HepG2 (cell line): ENCODE data around the gene SREBF1. TPM values are rescaled to one million over a fixed set of nuclear protein-coding genes. Genes with fewer than 3 reads are reported as not detected.

Experiments used
- ARID2 ChIP-seq: sonication (generic); formaldehyde crosslinking; IDR thresholded peaks from 2 replicates; pipeline ENCODE4 v1.8.1; 2022; ENCODE audit warnings: mild to moderate bottlenecking, missing genetic modification reagents, borderline replicate concordance
- PHF5A ChIP-seq: IDR thresholded peaks from one replicate; pipeline ENCODE4 v1.6.1; 2018; ENCODE audit warnings: low read depth, missing genetic modification reagents; ENCODE audit not compliant: unreplicated experiment
- RARA ChIP-seq: IDR thresholded peaks from 2 replicates; pipeline ENCODE4 v1.6.1; 2016; ENCODE audit warnings: missing genetic modification reagents, missing compliant biosample characterization
- SOX6 ChIP-seq, 2 experiments: fragments of 450-650 bp in 1 of 2; sonication (generic) in 1 of 2; formaldehyde crosslinking in 1 of 2; IDR thresholded peaks; 2 replicates each; pipeline versions ENCODE4 v1.4.0 to v1.6.1; 2017 to 2020; ENCODE audit warnings: antibody characterized with exemption in 1 of 2, mild to moderate bottlenecking in 1 of 2, missing genetic modification reagents in 1 of 2
- ZFP62 ChIP-seq: sonication (generic); formaldehyde crosslinking; IDR thresholded peaks from 2 replicates; pipeline ENCODE4 v1.4.0; 2020; ENCODE audit warnings: missing genetic modification reagents
- ZNF572 ChIP-seq: sonication (generic); formaldehyde crosslinking; IDR thresholded peaks from 2 replicates; pipeline ENCODE4 v1.5.1; 2020; ENCODE audit warnings: mild to moderate bottlenecking, missing genetic modification reagents
- ZNF598 ChIP-seq: sonication (generic); formaldehyde crosslinking; IDR thresholded peaks from 2 replicates; pipeline ENCODE4 v1.5.1; 2020; ENCODE audit warnings: mild to moderate bottlenecking, missing genetic modification reagents, borderline replicate concordance
- polyA plus RNA-seq, 8 experiments: library from polyadenylated mRNA; depleted of rRNA in 3 of 8; stranded (reverse) in 7 of 8; unstranded in 1 of 8; fragments of >200 nt; fragmentation: Illumina TruSeq in 4 of 8; extraction: Trizol in 4 of 8; gene quantifications; 2 replicates each; pipeline versions ENCODE4 v1.2.1 to v1.2.3, GENCODE V29; 2011 to 2016; ENCODE audit warnings: low read depth in 4 of 8, missing spikeins in 1 of 8, mixed read lengths in 1 of 8; ENCODE audit not compliant: insufficient read depth in 1 of 8
- total RNA-seq, 5 experiments: library from RNA; depleted of rRNA; stranded (reverse); fragments of >200 nt; fragmentation: Illumina TruSeq; extraction: Trizol; gene quantifications; 2 replicates each; pipeline ENCODE4 v1.2.3, GENCODE V29; 2016; ENCODE audit warnings: low read depth in 1 of 5
- TF ChIP-seq, protein P1 (sequence below): sonication (generic); formaldehyde crosslinking; IDR thresholded peaks from 2 replicates; pipeline ENCODE4 v1.5.1; 2020; ENCODE audit warnings: mild to moderate bottlenecking, missing genetic modification reagents, moderate library complexity

The SREBF1 gene
- total and polyA plus RNA-seq, 2 of the 13 experiments (the other 11 are each of a cell fraction or from before 2014, with no cell fraction given): 34.3 to 38.0 TPM

- TF ChIP-seq, protein P1, sequence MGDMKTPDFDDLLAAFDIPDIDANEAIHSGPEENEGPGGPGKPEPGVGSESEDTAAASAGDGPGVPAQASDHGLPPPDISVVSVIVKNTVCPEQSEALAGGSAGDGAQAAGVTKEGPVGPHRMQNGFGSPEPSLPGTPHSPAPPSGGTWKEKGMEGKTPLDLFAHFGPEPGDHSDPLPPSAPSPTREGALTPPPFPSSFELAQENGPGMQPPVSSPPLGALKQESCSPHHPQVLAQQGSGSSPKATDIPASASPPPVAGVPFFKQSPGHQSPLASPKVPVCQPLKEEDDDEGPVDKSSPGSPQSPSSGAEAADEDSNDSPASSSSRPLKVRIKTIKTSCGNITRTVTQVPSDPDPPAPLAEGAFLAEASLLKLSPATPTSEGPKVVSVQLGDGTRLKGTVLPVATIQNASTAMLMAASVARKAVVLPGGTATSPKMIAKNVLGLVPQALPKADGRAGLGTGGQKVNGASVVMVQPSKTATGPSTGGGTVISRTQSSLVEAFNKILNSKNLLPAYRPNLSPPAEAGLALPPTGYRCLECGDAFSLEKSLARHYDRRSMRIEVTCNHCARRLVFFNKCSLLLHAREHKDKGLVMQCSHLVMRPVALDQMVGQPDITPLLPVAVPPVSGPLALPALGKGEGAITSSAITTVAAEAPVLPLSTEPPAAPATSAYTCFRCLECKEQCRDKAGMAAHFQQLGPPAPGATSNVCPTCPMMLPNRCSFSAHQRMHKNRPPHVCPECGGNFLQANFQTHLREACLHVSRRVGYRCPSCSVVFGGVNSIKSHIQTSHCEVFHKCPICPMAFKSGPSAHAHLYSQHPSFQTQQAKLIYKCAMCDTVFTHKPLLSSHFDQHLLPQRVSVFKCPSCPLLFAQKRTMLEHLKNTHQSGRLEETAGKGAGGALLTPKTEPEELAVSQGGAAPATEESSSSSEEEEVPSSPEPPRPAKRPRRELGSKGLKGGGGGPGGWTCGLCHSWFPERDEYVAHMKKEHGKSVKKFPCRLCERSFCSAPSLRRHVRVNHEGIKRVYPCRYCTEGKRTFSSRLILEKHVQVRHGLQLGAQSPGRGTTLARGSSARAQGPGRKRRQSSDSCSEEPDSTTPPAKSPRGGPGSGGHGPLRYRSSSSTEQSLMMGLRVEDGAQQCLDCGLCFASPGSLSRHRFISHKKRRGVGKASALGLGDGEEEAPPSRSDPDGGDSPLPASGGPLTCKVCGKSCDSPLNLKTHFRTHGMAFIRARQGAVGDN (CRISPR knock-in tag): peak; percentile 61
- no peak for TF ChIP-seq ARID2
- TF ChIP-seq ZNF598 (CRISPR knock-in tag): no peak
- no peak for TF ChIP-seq SOX6 (IDR thresholded peaks at IDR 0.05)
- peak; percentile 29; the same call in 1 of the 2 replicates for TF ChIP-seq SOX6 (CRISPR knock-in tag; IDR thresholded peaks at IDR 0.05)
- no peak for TF ChIP-seq ZFP62 (CRISPR knock-in tag)
- TF ChIP-seq RARA (CRISPR knock-in tag): peak; percentile 58
- TF ChIP-seq ZNF572 (CRISPR knock-in tag): 0 out of 2 replicates have a peak, but pooled peaks have one; percentile 8
- no peak for TF ChIP-seq PHF5A
These were observed 11.8 kb downstream of the SREBF1 start (continued) for GRCh38 chr17:17824783-17825614.
